ENCODE measurements around the gene ITPR1. TPM values are rescaled to one million over a fixed set of nuclear protein-coding genes. Genes with fewer than 3 reads are reported as not detected.

Gene ITPR1
- total and polyA plus RNA-seq, 10 of the 15 experiments (the other 5 are each of a cell fraction or from before 2014, with no cell fraction given) = 12.2 to 239 (median 28.4) TPM

DNA sequence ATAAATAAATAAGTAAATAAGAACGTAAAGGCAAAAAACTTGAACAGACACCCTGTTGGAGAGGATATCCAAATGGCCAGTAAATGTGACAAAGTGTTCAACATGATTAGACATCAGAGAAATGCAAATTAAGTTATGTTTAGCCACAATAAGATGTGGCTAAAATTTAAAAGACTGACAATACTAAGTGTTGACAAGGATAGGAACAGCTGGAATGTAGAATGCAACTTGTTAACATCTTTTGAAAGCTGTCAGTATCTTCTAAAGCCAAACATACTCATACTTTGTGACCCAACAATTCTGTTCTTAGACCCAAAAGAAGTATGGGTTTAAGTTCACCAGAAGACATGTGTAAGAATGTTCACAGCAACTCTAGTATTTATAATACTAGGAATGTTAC lies 197.1 kb downstream of the ITPR1 start (continued):
- TF ChIP-seq CUX1 (IDR thresholded peaks at IDR 0.05; ENCODE audit: insufficient replicate concordance, low read depth, low read length) (no peak), CBX5 (IDR thresholded peaks at IDR 0.05; ENCODE audit: low read depth) (peak; percentile 58; the same call in 1 of the 2 replicates), JUNB (IDR thresholded peaks at IDR 0.05) (no peak)

- Histone ChIP-seq H3K9ac (ENCODE audit: control insufficient read depth, insufficient read depth, low read length) (no peak overlapping the region), H3K9me3 (replicated peaks; ENCODE audit: control insufficient read depth, insufficient read depth, low read length) (peaks cover 4% of the 10 kb centered on the region; the same call in 2 of the 3 replicates), H3K4me3 (no peak overlapping the region), H3K4me2 (ENCODE audit: control insufficient read depth, insufficient read depth) (peak overlapping the region; percentile 4; the same call in 1 of the 2 replicates), H3K4me1 (ENCODE audit: control insufficient read depth, insufficient read depth, low read length) (peaks cover 10% of the 10 kb centered on the region), H3K79me2 (ENCODE audit: control insufficient read depth, insufficient read depth, low read length) (no peaks in the 10 kb centered on the region), H3K36me3 (ENCODE audit: control insufficient read depth in 2 of 2, insufficient read depth in 2 of 2, low read length in 1 of 2) (peaks cover 4% of the 10 kb centered on the region in 2 experiments; a peak in 3 of 4 replicates), H3K27ac (ENCODE audit: control insufficient read depth, insufficient read depth) (no peak overlapping the region), H3K27me3 (replicated peaks in 1 of 2; ENCODE audit: control insufficient read depth in 2 of 2, insufficient read depth in 2 of 2, low read length in 1 of 2) (no peaks in the 10 kb centered on the region), H4K20me1 (ENCODE audit: control insufficient read depth, insufficient read depth) (no peaks in the 10 kb centered on the region), H2AFZ (ENCODE audit: control insufficient read depth, low read depth, low read length) (no peak overlapping the region)
- ChIA-PET SMC1A (ENCODE audit: uncharacterized antibody, unreplicated experiment) (interaction anchor here (1.1 to 1.8 kb wide), 3 partner anchors 9 to 361 kb away, joined by 3 to 6 read pairs (median 5); no protein-coding TSS in a partner anchor), POLR2A (interaction anchor here (0.7 kb wide), 1 partner anchor 59 kb away, joined by 3 read pairs; no protein-coding TSS in a partner anchor), CTCF (interaction anchor here (1.0 to 1.4 kb wide), 3 partner anchors 18 to 343 kb away, joined by 3 to 7 read pairs (median 6); no protein-coding TSS in a partner anchor), RAD21 (ENCODE audit: unreplicated experiment) (interaction anchor here (1.1 kb wide), 1 partner anchor 18 kb away, joined by 5 read pairs; no protein-coding TSS in a partner anchor)
- in situ Hi-C loops (cut with MboI) = no loop called here
- ATAC-seq (peak; percentile 94), DNase-seq (ENCODE audit: low read depth, low spot score) (peak; percentile 24), FAIRE-seq (peak; percentile 89)
- no TSS peak for BruUV-seq (replicated peaks)
- WGBS (ENCODE audit: insufficient coverage, insufficient replicate concordance, low lambda C conversion rate, missing lambda C conversion rate) = 60% methylated on average over 13 of the region's 13 CpGs
- intact Hi-C loops (cut with micrococcal nuclease; ENCODE audit: unreplicated experiment) = no loop called here
- TF ChIP-seq ATF7 (IDR thresholded peaks at IDR 0.05; ENCODE audit: low read depth) (0 out of 2 replicates have a peak, but pooled peaks have one; percentile 12), PML (IDR thresholded peaks at IDR 0.05; ENCODE audit: low read length) (no peak), EED (IDR thresholded peaks at IDR 0.05; ENCODE audit: low read depth) (0 out of 2 replicates have a peak, but pooled peaks have one; percentile 50), CHD4 (IDR thresholded peaks at IDR 0.05) (no peak), IKZF1 (conservative IDR thresholded peaks at IDR 0.05) (0 out of 2 replicates have a peak, but pooled peaks have one; percentile 21), REST (IDR thresholded peaks at IDR 0.05; ENCODE audit: low read depth, low read length) (no peak), IKZF2 (IDR thresholded peaks at IDR 0.05) (peak in 1 of 2 experiments; percentile 17; a peak in 2 of 4 replicates), CBX5 (IDR thresholded peaks at IDR 0.05; ENCODE audit: low read depth) (0 out of 2 replicates have a peak, but pooled peaks have one; percentile 20), YY1 (IDR thresholded peaks at IDR 0.05; ENCODE audit: low read depth, low read length) (0 out of 2 replicates have a peak, but pooled peaks have one; percentile 12), EP300 (IDR thresholded peaks at IDR 0.05; ENCODE audit: borderline replicate concordance in 1 of 2, control insufficient read depth in 1 of 2, low read depth in 2 of 2, low read length in 2 of 2) (peak in 1 of 2 experiments; percentile 42; a peak in 1 of 4 replicates), SPI1 (IDR thresholded peaks at IDR 0.05; ENCODE audit: borderline replicate concordance, insufficient read depth, low read depth, low read length) (peak; percentile 89), DPF2 (IDR thresholded peaks at IDR 0.05) (0 out of 2 replicates have a peak, but pooled peaks have one; percentile 32)
These were observed 200.5 kb downstream of the ITPR1 start for GRCh38 chr3:4693620-4694019.

All from GM12878 (cell line).